ENCODE data around the gene FLAD1.
"Not testable (repeated sequence)": the region's sequence is repeated elsewhere in the genome, so short reads cannot be mapped to it uniquely, and the experiment has no call there.

FLAD1 gene

DNA sequence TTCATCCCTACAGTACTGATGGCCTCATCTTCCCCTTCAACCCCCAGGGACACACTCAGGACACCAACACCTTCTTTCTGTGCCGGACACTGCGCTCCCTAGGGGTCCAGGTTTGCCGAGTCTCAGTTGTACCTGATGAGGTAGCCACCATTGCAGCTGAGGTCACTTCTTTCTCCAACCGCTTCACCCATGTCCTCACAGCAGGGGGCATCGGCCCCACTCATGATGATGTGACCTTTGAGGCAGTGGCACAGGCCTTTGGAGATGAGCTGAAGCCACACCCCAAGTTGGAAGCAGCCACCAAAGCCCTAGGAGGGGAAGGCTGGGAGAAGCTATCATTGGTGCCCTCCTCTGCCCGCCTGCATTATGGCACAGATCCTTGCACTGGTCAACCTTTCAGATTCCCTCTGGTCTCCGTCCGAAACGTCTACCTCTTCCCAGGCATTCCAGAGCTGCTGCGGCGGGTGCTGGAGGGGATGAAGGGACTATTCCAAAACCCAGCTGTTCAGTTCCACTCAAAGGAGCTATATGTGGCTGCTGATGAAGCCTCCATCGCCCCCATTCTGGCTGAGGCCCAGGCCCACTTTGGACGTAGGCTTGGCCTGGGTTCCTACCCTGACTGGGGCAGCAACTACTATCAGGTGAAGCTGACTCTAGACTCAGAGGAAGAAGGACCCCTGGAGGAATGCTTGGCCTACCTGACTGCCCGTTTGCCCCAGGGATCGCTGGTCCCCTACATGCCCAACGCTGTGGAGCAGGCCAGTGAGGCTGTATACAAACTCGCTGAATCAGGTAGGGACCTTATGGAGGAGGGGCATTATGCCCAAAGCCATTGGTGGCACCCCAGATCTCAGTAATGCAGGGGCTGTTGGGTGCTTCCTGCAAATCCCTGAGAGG lies 5.2 kb downstream of the FLAD1 start:
- DNase-seq (ENCODE audit: low read depth in 2 of 2, low spot score in 1 of 2) = no peak

DNA sequence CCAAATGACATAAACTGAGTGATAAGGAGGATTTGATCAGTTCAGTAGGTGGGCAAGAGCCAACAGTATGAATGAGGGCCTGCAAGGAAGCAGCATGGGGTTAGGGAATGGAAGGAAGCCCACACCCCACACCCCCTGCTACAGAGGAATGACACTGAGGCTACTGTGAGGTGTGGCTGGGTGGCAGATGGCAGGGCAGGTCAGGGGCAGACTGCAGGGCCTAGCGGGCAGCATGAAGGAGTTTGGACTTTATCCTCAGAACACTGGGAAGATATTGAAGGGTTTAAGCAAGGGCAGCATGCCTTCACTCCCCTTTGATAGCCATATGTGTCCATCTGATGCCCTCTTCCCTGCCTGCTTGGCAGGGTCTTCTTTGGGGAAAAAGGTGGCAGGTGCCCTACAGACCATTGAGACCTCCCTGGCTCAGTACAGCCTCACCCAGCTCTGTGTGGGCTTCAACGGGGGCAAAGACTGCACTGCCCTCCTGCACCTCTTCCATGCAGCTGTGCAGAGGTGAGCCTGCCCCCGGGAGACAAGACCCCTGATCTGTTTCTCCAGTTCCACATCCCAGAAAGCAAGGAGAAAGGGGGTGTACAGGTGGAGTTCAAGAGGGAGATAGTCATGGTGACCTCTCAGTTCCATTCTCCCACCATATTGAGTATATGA lies 6.2 kb downstream of the FLAD1 start:
- no peak for DNase-seq (ENCODE audit: low read depth in 2 of 2, low spot score in 1 of 2)

DNA sequence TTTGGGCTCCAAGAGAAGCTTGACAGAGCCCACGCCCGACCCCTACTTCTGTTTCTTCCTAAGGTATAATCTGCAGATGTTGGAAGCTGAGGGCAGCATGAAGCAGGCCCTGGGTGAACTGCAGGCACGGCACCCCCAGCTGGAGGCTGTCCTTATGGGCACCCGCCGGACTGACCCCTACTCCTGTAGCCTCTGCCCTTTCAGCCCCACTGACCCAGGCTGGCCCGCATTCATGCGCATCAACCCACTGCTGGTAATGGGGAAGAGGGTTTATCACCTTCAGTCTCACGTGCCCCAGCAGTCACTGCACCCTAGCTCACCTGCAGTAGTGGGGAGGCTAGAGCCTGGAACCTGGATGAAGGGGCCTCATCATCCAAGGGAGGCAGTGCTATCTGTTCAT lies 7.1 kb downstream of the FLAD1 start:
- no peak for DNase-seq (ENCODE audit: low read depth in 2 of 2, low spot score in 1 of 2)

DNA sequence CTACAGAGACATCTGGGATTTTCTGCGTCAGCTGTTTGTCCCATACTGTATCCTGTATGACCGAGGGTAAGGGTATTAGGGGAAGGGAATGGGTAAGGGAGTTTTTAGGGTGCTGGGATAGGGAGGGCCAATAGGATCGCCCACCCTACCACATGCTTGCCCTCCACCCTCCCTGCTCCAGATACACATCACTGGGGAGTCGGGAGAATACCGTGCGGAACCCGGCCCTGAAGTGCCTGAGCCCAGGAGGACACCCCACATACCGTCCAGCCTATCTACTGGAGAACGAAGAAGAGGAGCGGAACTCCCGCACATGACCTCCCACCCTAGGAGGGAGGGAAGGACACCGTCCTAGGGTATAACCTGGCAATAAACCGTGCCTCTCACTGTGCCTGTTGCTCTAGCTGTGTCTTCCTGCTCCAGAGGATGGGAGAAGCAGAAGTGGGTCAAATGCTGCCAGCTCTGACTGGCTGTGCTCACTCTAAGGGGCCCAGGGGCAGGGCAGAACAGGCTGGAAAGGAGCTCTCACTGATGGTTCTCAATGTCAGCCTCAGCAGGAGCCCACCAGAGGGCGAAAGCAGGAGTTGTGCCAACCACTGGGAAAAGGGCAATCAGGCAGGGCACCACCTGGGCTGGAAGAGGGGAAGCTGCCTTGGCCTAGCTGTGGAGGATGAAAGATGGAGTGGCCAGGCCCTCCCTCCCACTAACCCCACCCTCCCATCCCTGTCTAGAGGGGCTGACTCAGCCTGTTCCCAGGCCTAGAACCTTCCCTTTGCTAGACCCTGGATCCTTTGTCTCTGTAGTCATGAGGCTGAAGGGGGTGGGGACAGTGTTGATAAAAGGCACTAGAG lies 9.8 kb downstream of the FLAD1 start:
- DNase-seq (ENCODE audit: low read depth in 2 of 2, low spot score in 1 of 2) = no peak

DNA sequence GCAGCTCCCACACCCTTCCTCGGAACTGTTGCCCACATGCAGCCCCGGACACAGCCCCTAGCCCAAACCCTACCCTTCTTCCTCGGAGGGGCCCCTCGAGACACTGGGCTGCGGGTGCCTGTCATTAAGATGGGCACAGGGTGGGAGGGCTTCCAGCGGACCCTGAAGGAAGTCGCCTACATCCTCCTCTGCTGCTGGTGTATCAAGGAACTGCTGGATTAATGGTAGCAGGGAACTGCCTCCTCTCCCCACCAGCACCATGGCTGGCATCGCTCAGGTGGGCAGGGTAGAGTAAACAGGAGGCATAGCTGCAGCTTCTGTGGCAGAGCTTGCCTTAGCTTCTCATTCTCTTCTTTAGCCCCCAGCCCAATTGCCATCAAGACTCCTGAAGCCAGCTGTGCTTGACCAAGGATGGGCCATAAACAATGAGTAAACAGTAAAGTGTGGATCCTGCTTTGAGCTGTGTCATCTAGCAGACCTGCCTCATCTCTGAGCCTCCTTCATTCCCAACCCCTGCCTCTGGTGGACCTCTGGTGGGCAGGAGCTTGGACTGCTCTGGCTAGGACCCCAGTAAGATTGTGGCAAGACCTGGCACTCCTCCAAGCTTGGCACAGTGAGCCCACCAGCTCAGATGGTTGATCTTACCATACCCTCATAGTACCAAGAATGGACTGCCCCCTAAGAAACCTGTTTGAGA lies 10.6 kb downstream of the FLAD1 start, which contains the start of gene LENEP:
TSS of gene LENEP (plus strand) at position 15 of the 697 bp plus-strand sequence. CDS start at position 37, 22 bp downstream.
- DNase-seq (ENCODE audit: low read depth in 2 of 2, low spot score in 1 of 2) = no peak

DNA sequence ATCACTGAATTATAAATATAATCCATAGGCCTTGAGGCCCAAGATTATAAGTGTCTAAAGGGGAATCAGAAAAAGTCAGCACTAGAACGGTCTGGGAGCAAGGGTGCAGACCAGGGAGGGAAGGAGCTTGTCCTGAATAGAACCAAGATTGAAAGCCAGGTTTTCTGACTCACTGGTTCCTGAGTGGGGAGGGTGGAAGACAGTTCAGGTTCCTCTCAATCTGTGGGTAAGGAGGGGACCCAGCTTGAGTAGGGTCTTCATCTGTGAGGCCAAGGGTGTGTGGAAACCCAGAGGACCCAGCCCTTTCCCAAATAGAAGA lies 11.1 kb downstream of the FLAD1 start:
- no peak for DNase-seq (ENCODE audit: low read depth in 2 of 2, low spot score in 1 of 2)

DNA sequence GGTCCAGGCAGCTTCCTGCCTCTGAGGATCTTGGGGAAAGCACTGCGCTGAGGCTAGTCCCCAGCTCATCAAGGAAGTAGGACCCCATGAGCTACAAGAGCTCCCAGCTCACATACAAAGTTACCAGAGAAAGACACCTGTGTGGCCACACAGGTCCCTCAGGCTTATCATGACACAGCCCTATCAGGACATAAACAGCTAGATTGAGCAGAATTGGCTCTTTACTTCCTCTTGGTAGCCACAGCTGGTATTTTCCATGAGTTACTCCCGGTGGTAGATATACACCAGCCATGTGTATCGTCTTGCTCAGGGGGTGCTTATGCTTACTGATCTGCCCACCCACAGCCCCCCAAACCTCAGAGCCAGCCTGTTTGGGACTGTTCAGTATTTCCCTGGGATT lies 11.4 kb downstream of the FLAD1 start:
- no peak for DNase-seq (ENCODE audit: low read depth in 2 of 2, low spot score in 1 of 2)

DNA sequence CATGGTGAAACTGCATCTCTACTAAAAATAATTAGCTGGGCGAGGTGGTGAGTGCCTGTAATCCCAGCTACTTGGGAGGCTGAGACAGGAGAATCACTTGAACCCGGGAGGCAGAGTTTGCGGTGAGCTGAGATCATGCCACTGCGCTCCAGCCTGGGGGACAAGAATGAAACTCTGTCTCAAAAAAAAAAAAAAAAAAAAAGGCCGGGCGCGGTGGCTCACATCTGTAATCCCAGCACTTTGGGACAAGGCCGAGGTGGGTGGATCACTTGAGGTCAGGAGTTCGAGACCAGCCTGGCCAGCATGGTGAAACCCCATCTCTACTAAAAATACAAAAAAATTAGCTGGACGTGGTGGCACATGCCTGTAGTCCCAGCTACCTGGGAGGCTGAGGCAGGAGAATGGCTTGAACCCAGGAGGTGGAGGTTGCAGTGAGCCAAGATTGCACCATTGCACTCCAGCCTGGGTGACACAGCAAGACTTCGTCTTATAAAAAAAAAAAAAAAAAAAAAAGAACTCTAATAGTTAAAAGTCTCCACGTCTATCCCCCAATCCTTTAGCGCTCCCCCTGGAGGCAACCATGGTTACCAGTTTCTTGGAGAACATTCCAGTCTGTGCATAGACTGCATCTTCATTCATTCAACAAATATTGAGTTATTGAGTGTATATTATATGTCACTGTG lies 12.3 kb downstream of the FLAD1 start:
- DNase-seq (ENCODE audit: low read depth in 2 of 2, low spot score in 1 of 2) = not testable (repeated sequence)

DNA sequence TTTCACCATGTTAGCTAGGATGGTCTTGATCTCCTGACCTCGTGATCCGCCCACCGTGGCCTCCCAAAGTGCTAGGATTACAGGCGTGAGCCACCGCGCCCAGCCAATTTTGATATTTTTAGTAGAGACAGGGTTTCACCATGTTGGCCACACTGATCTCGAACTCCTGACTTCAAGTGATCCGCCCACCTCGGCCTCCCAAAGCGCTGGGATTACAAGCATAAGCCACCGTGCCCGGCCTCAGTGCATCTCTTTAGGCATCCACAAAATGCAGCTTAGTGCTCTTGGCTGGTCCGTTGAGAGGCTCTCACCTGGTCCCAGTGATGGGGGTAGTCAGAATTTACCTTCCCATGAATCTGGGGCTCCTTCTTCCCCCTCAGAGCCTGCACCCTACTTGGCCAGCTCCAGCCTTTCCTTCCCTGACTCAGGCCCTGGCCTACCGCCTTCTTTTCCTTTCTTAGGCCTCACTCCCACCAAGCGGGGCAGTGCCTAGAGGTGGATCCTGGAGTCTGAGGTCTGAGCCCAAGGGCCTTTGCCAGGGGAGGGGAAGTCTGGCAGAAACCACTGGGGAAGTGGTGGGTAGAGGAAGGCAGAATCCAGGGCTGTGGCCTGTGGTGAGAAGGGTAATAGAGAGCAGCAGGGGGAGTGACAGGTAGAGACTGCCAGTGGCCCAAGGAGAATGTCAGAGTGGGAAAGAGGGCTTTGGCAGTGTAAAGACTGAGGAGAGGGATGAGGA lies 14.0 kb downstream of the FLAD1 start:
- no peak for DNase-seq (ENCODE audit: low read depth in 2 of 2, low spot score in 1 of 2)

DNA sequence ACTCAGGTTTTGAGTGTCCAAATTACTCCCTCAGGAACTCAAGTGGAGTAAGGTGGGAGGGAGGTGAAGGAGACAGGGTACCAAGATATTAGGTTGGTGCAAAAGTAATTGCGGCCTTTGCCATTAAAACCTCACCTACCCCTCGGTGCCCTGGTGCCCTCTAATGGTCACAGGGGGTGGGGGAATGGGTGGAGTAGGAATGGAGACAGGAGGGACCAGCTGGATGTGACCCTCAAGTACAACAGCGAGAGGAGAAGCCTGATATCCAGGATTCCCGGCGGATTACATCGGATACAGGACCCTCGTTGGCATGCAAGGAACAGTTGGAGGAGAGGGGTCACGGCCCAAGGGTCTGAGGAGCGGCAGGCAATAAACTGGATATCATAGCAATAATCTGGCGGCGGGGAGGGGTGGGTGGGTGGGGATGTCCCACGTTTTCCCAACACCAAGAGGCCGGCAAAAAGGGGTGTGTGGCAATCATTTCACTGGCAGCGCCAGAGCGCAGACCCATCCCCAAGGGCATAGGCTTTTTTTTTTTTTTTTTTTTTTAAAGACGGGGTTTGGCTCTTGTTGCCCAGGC lies 15.1 kb downstream of the FLAD1 start:
- no peak for DNase-seq (ENCODE audit: low read depth in 2 of 2, low spot score in 1 of 2)

DNA sequence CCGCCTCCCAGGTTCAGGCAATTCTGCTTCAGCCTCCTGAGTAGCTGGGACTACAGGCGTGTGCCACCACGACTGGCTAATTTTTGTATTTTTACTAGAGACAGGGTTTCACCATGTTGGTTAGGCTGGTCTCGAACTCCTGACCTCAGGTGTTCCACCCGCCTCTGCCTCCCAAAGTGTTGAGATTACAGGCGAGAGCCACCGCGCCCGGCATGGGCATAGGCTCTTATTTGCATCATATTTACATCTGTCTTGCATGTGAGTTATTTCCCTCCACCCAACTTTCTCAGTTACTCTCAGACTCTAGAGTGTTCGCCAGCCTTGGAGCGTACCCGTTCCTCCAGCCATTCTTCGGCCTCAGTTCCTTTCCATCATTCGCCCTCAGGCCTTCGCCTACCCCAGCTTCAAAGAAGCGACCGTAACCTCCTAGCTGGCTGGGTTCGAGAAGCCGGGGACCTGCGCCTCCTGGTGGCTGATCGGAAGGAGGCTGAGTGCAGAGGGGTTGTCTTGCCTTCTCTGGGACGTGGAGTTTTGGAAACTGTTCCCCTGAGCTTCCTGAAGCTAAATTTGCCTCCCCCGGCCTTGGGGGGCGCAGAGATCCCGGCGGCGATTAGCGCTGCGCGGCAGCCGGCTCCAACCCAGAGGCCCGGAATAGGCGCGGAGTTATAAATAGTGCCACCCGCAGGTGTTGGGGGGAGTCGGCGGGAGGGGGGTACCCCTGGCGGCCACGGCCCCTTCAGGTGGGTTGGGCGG lies 15.8 kb downstream of the FLAD1 start:
- peak; percentile 53 to 54 for DNase-seq (ENCODE audit: low read depth in 2 of 2, low spot score in 1 of 2)

DNA sequence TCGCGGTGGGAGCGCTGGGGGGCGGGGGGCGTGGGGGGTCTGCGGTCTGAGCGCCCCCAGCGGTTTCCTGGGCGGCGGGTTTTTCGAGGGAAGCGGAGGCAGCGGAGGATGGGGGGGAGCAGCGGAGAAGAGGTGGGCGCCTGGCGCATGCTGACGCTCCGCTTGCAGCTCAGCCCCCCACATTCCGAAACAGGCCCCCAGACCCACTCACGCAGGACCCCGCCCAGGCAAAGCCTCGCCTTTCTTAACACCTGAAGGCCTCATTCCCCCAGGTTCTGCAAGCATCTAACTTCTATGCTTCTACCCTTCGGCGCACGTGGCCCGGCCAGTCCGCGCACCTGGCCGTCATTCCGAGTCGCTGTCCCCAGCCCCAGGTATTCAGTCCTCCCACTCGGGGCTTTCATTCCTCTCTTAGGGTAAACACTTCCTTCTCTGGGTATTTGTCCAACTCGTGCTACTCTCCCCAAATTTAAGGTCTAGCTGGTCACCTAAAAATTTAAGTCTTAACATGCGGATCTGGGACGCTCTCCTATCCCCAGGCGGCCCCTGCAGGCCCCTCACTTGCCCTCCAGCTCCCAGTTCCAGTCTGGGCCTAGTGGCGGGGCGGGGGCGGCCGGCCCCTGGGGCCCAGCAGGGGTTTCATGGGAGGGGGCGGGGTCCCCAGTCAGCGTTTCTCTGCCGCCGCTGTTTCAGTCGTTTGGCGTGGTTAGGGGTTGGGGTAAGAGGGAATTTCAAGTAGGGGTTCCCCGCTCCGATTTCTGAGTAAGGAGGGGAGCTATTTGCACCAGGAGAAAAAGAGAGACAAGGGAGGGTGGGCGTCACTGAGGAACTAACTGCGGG lies 16.6 kb downstream of the FLAD1 start:
- DNase-seq (ENCODE audit: low read depth in 2 of 2, low spot score in 1 of 2) = no peak

DNA sequence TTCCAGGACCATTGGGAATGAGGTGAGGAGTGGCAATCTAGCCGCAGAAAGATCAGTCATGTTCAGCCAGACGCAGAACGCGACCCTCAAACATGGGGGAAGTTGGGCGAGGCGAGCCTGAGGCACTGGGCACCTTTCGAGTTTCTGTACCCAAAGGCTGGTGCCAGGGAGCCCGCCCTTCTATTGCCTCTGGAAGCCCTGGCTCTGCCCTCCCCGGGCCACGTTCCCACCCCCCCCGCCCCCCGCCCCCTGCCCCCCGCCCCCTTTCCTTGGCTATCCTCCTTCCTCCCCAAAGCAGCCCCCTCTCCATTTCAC lies 17.2 kb downstream of the FLAD1 start:
- DNase-seq (ENCODE audit: low read depth in 2 of 2, low spot score in 1 of 2) = no peak

DNA sequence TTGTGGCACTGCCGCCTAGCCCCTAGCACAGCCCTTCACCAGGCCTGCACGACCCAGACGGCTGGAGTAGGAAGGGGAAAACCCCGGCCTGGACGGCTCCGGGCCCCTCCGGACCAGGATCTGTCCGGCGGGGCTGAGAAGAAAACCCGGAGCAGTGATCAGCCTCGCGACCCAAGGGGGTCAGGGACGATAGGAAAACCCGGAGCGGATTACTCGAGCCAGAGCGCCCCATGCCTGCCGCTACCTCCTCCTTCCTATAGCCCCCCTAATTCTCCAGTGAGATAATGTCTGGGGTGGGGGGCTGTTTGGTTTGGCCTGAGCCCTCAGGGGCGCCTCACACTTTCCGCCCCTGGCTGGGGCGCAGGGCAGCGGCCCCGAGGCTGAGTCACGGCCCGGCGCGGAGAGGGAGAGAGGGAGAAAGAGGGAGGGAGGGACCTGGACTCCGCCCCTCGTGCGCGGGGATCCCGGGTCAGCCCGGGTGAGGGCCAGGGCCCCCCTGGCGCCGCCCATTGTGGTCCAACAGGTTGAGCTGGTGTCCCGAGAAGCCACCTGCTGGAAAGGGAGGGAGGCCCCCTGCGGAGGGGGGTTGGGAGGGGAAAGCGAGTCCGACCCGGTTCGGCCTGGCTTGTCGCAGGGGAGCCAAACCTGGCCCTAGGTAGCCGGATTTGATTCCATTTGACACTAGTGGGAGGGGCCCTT lies 17.7 kb downstream of the FLAD1 start:
- peak; percentile 48 to 58 for DNase-seq (ENCODE audit: low read depth in 2 of 2, low spot score in 1 of 2)

DNA sequence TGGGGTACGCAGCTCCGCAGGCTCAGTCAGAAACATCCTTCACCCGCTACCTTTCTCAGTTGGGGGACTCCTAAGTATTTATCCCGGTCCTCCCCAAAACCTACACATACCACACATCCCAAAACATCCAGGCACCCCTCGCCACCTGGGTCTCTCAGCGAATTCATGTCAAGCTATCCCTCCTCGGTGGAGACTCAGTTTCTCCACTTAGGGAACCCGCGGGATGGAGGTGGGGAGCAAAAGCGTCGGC lies 18.2 kb downstream of the FLAD1 start:
- no peak for DNase-seq (ENCODE audit: low read depth in 2 of 2, low spot score in 1 of 2)

DNA sequence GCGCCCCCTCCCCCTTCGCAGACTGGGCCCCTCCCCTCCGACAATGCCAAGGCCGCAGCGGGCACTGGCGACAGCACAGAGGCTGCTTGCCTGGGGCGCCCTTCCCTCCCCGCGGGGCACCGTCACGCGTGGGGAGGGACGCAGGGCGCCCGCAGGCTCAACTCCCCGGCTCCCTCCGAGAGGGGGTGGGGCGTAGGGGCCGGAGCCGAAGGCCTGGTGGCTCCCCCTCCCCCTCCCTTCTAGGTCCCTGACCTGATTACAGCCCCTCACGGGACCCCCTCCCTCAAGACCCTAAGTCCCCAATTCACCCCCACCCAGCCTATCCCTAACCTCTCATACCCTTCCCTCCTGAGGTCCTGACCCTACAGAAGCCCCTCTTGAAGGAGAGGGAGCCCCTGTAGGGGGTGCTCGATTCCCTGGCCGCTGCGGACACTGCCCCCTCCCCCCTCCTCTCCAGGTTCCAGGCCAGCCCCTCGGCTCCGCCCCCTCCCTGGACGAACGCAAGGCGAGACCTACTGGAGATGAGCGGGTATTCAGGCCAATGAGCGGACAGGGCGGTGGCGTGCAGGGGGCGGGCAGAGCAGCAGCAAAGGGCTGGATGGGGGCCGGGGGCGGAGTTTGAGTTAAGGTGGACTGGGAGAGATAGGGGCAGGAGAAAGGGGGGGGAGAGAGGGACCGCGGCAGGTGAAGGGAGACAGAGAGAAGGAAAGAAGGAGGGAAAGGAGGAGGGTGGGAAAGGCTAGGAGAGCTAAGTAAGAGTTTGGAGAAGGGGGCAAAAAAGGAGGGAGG lies 18.7 kb downstream of the FLAD1 start:
- peak; percentile 93 to 98 for DNase-seq (ENCODE audit: low read depth in 2 of 2, low spot score in 1 of 2)

Data from stimulated activated CD8-positive, alpha-beta memory T cell treated with anti-CD3 and anti-CD28 coated beads, Interleukin-4, amount 100 ng/mL, for 4 hours (primary cell).